Measurements from ENCODE around the gene FAM120C.

The FAM120C gene, protein sequence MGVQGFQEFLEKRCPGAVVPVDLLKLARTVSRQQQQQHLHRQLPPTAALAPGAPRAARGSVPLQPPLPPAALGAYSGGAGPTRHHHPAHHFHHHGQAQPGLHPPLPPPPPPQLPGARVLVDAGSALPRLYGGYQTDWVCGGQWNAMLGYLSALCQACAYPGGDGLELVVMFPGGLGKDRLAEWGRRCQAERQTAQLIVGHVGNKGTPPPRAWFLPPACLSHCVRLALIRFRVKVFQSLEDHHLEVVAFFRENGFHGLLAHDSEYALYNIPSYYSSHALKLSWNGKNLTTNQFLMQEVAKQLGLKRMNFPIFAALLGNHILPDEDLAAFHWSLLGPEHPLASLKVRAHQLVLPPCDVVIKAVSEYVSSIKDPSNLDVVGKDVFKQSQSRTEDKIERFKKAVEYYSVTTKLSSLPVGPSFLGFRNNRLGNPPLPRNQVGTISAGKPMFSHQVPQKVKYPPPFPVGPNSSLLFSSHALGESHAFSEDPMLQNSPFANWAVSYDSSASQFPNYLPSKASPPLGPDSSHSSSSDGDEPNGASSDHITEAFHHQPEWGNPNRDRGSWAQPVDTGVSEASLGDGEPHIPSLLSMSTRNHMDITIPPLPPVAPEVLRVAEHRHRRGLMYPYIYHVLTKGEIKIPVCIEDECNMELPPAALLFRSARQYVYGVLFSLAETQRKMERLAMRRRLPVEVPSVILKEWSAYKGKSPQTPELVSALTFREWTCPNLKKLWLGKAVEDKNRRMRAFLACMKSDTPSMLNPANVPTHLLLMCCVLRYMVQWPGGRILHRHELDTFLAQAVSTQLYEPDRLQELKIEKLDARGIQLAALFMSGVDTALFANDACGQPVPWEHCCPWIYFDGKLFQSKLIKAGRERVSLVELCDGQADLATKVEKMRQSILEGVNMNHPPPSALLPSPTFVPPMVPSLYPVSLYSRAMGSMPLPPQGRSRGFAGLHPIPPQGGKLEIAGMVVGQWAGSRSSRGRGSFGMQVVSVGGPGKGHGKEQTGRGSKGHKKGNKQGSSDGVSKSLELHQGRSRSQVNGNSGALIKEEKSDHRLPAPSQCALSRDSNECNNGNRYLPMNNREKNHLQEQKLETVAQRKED

GRCh38 chrX:54182864-54183613 is at the start of gene FAM120C:
FAM120C (minus strand) TSS chrX:54183254; CDS start chrX:54183198, 56 bp downstream.
- peak; percentile 63 for DNase-seq

- no peak for DNase-seq
Measured at GRCh38 chrX:54230435-54231148, 47.5 kb upstream of the FAM120C start.

GRCh38 chrX:54223581-54223980 is 40.5 kb upstream of the FAM120C start:
- DNase-seq: no peak

- DNase-seq: no peak
Measured at GRCh38 chrX:54213603-54214002, 30.5 kb upstream of the FAM120C start.

DNA sequence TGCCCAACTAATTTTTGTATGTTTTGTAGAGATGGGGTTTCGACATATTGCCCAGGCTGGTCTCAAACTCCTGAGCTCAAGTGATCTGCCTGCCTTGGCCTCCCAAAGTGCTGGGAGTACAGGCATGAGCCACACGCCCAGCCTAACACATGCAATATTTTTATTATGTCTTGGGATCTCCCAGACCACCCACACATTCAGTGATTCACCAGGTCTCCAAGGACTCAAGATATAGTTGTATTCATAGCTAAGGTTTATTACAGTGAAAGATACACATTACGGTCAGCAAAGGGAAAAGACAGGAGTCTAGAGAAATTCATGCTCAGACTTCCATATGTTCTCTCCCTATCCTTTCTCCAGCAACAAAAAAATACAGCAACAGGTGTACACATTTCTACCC is 25.5 kb upstream of the FAM120C start:
- DNase-seq: no peak

GRCh38 chrX:54198262-54198661 is 15.2 kb upstream of the FAM120C start:
- DNase-seq: no peak

DNA sequence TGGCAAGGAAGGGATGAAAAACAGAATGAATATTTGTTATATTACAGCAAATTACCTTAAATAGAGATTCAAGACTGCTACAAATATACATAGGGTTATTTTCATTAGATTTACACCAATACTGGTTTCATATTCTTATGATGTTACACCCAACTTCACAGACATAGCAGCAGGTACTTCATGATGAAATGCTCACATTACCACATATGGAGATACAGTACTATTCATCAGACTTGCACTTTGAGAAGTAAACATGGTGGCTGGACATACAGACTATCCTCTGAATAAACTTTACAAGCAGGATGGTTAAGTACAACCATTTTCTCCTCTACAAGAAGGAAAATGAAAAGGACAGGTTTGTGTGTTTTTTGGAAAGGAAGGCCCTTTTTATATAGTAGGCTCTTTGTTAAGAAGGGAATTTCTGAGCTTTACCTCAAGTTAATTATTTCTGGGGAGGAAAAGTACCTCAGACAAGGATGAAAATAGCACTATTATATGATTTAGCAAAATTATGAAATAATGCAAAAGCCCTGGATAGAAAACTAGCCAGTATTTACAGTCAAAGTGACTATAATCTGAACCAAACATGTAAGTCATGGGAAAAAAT is 12.0 kb upstream of the FAM120C start:
- no peak for DNase-seq

DNA sequence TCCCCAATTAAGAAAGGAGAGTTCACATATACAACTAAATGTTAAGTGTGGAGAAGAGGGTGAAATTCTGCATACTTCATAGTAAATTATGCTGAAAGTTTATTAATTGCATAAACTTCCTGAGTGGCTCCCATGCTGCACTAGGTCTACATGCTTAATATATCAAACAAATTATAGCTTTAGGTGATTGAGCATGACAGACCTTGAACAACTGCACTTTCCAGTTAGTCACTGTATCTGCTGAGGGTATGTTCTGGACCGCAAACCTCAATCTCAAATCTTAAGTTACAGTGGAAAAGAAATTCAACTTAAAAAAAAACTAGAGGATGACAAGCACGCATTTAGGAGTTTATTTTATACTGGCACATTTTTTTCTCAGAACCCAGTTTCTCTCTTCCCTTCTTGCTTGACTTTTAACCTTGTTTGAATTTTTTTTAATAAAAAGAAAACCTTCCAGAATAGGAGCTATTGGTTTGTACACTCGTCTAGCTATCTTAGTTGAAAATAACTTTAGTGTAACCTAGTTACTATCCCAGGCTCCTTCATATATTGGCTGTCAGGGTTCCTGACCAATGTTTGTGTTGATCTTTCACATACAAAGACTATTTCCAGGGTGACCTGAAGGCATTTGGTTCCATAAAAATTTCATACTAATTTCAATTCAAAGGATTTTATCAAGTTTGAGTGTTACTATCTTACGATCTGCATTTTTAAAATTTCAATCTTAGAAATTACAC is 10.2 kb upstream of the FAM120C start:
- DNase-seq: no peak

- no peak for DNase-seq
Measured at GRCh38 chrX:54184474-54184873, 1.4 kb upstream of the FAM120C start.

DNA sequence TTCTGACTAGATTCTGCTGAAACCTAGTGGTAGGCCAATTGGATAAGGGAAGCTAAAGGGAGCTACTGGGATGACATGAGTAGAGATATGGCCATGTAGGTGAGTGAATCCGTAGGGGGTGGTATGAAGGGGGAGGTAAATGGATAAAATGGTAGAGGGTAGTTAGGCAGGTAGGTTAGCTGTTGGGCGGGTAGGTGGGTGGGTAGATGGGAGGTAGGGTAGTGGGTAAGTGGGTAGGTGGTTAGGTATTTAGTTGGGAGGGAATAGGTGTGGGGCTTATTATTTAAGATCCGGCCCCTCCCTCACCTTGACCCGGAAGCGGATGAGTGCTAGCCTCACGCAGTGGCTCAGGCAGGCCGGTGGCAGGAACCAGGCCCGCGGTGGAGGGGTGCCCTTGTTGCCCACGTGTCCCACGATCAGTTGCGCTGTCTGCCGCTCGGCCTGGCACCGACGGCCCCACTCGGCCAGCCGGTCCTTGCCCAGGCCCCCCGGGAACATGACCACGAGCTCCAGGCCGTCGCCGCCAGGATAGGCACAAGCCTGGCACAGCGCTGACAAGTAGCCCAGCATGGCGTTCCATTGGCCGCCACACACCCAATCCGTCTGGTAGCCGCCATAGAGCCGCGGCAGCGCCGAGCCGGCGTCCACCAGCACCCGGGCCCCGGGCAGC is 725 bp downstream of the FAM120C start:
- peak; percentile 60 for DNase-seq

DNA sequence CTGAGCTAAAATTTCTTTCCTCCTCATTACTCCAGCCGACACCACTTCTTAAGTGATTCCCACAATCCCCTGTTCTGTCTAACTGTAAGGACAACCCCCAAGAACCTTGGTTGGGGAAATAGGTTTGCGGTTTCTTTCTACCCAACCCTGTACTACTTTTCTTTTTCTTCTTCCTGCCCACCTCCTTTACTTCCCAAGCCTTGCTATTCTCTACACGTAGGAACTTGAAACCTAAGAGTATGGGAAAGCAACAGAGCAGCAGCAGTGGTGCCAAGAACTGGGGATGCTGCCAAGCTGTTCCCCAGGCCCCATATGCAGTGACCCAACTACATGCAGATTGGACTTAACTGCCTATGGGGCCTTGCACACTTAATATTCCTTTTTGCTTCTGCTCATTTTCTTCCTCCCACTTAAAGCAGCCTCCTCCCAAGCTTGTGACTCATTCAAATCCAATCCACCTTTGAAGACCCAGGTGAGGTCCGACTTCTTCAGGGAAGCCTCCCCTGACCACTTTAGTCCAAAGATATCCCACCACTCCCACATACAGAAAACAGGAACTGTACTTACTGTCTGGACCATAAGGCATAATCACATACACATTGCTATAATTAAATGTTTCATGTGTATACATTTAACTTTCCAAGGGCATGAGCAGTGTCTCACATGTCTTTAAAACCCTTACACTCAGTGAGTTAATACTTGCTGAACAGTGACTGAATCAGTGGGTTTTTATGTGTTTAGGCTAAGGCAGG is 1.7 kb downstream of the FAM120C start:
- no peak for DNase-seq

GRCh38 chrX:54180403-54180802 is 2.7 kb downstream of the FAM120C start:
- DNase-seq: no peak

DNA sequence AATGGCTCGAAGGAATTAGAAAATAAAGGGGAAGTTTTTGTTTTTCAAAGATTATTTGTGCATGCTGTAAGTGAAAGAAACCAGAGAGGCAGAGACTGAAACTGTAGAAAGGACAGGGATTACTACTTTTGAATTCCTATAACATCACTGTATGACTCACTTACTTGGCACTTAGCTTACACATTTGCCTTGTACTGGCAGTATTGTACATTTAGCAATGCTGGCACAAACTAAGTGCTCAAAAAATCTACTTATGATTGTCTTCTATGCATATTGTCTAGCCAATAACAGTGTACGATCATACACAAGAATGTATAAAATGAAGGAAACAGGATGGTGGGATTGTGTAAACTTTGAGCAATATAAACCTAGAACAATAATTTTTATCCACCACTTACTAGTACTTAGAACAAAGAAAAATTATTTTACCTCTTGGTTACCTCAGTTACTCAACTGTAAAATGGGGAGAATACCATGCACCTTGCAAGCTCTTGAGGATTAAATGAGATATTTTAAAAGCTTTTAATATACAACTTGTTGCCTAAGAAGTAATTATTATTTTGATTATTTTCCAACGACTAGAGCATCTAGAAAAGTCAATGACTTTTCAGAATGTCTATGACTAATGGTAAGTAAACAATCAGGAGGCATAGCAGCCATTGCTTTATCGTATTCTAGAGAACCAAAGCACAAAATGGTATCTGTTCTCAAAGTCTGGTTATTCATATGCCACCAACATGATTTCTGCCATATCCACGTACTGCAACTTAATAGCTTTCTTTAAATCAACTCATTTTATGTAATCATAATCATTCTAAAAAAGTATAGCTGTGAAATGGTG is 4.7 kb downstream of the FAM120C start:
- DNase-seq: no peak

DNA sequence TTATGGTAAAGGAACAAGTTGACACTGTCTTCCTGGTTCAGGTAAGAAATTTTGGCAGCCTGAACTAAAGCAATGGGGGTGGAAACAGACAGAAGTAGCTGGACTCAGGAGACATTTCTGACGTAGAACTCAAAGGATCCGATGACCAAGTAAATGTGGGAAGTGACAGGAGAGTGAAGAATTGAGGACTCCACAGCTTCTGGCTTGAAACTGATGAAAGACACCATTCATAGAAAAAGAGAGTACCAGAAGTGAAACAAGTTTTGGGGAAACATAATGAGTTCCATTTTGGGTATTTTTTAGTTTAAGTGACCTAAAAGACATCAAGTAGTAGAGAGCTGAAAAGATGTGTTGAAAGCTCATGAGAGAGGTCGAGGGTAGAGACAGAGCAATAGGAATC is 5.7 kb downstream of the FAM120C start:
- DNase-seq: no peak

- DNase-seq: no peak
Measured at GRCh38 chrX:54173791-54174190, 9.3 kb downstream of the FAM120C start.

DNA sequence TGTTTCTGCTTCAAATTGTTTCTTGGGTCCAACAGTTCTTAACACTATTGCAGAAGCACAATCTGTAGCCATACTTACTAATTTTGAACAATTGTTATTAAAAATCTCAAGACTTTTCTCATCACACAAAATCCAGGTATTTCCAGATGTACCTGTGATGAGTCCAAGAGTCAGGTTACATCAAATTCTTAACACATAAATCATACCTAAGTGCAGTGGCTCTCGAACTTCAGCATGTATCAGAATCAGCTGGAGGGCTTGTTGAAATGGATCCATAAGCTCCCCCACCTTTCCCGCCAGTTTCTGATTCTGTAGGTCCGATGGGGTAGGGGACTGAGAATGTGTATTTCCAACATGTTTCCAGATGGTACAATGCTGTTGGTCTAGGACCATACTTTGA is 10.6 kb downstream of the FAM120C start:
- DNase-seq: no peak

DNA sequence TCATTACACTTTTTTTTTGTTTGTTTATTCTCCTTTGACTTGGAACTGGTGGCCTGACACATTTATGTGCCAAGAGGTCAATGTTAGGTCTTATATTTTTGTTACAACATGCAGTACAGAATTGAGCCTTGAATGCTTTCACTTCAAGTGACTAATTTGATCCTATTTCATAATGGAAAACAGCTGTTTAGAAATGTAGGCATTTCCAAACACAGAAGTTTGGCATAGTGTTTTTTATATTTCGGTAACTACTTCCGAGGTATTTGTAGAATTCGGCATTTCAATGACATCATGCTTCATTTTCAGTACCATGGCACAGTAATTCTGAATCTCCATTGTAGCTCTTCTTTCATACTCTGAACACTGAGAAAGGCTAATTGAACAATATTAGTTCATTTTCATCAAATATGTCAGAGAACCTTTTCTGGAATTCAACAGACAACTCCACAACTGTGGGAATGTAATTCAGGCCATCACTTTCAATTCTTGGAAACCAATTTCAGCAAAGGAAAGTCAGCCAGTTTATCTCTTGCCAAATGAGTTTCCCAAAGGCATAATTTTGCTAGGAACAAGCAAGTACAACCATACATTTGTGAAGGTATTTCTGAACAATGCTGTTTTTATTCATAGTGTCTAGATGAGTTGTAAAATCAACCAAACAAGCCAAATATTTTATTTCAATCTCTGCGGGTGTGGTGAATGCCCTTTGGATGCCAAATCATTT is 11.4 kb downstream of the FAM120C start:
- DNase-seq: no peak

DNA sequence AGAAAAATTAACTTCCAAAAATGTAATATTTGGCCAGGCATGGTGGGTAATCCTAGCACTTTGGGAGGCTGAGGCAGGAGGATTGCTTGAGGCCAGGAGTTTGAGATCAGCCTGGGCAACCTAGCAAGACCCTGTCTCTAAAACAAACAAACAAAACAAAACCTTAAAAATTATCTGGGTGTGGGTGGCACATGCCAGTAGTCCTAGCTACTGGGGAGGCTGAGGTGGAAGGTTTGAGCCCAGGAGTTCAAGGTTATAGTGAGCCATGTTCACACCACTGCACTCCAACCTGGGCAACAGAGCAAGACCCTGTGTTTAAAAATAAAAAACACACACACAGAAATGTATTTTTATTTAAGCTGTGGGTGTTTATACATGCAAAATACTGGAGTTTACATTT is 12.0 kb downstream of the FAM120C start:
- no peak for DNase-seq
